Lower lobe of right lung (tissue), 2 donors: ENCODE data around the gene MCOLN1. TPM values are rescaled to one million over a fixed set of nuclear protein-coding genes. Genes with fewer than 3 reads are reported as not detected.

Source experiments
- ATAC-seq, 2 donors: fragments of 200-7000 bp; cut with Tn5 transposase; one replicate each; pipeline ENCODE4 v1.9.1; 2020 to 2022; ENCODE audit warnings: mild to moderate bottlenecking in 2 of 2, moderate library complexity in 2 of 2
- DNase-seq: peaks from one replicate; pipeline ENCODE4 v3.0.0-alpha.2; 2020
- H3K27ac ChIP-seq: fragments of 200-600 bp; one replicate; pipeline ENCODE4 v1.8.0; 2022
- H3K27me3 ChIP-seq: fragments of 200-600 bp; one replicate; pipeline ENCODE4 v1.8.0; 2022; ENCODE audit warnings: low read depth
- H3K36me3 ChIP-seq: fragments of 200-600 bp; one replicate; pipeline ENCODE4 v1.8.0; 2022; ENCODE audit warnings: mild to moderate bottlenecking
- H3K4me1 ChIP-seq: fragments of 200-600 bp; one replicate; pipeline ENCODE4 v1.8.0; 2022
- H3K4me3 ChIP-seq: fragments of 200-600 bp; one replicate; pipeline ENCODE4 v1.8.0; 2022; ENCODE audit warnings: mild to moderate bottlenecking
- H3K9me3 ChIP-seq: fragments of 200-600 bp; one replicate; pipeline ENCODE4 v1.8.0; 2022
- intact Hi-C: fragments of 100-400 bp; cut with DNase I; formaldehyde crosslinking; loops from one replicate; pipeline ENCODE4 v1.11.0; 2022
- total RNA-seq: library from RNA; stranded (reverse); fragmentation: NEBNext Ultra II Directional; extraction: Animal tissue kit (Norgen Biotek cat#: 25700); gene quantifications from one replicate; pipeline ENCODE4 v1.2.1, GENCODE V29; 2021
- TF ChIP-seq, protein P1 (sequence below): fragments of 200-600 bp; IDR thresholded peaks from one replicate; pipeline ENCODE4 v1.8.0; 2022; ENCODE audit warnings: antibody characterized with exemption, mild to moderate bottlenecking
- donor health status: DM: no; HTN: yes; CAD: no; lungs with severe emphysema.

MCOLN1 gene
- total RNA-seq, 1 donor from 2014 or later = 79.0 TPM

DNA sequence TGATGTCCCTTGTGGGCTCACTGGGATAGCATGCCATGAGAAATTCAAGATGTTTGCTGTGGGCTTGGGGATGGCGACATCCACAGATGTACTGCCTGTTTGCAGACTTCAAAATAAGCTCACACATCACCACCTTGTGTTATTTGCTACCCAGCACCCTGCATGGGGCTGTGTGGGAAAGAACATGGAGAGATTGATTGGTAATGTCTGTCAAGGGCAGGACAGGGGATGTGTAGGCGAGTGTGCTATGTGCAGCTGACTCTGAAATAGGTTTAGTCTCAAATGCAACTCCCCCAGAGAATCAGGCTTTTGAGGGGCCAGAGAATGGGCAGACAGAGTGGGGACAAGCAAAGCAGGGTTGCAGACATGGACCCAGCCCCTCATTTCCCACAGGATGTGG lies 37.8 kb downstream of the MCOLN1 start:
- ATAC-seq (no peak), DNase-seq (no peak)
- TF ChIP-seq, protein P1, sequence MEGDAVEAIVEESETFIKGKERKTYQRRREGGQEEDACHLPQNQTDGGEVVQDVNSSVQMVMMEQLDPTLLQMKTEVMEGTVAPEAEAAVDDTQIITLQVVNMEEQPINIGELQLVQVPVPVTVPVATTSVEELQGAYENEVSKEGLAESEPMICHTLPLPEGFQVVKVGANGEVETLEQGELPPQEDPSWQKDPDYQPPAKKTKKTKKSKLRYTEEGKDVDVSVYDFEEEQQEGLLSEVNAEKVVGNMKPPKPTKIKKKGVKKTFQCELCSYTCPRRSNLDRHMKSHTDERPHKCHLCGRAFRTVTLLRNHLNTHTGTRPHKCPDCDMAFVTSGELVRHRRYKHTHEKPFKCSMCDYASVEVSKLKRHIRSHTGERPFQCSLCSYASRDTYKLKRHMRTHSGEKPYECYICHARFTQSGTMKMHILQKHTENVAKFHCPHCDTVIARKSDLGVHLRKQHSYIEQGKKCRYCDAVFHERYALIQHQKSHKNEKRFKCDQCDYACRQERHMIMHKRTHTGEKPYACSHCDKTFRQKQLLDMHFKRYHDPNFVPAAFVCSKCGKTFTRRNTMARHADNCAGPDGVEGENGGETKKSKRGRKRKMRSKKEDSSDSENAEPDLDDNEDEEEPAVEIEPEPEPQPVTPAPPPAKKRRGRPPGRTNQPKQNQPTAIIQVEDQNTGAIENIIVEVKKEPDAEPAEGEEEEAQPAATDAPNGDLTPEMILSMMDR = no peak
- H3K36me3 ChIP-seq = peaks cover 66% of the 10 kb centered on the region
- no peaks in the 10 kb centered on the region for H3K4me1 ChIP-seq
- no peaks in the 10 kb centered on the region for H3K27me3 ChIP-seq
- H3K27ac ChIP-seq = no peak overlapping the region
- H3K4me3 ChIP-seq = no peak overlapping the region
- intact Hi-C loops = no loop called here
- no peaks in the 10 kb centered on the region for H3K9me3 ChIP-seq

DNA sequence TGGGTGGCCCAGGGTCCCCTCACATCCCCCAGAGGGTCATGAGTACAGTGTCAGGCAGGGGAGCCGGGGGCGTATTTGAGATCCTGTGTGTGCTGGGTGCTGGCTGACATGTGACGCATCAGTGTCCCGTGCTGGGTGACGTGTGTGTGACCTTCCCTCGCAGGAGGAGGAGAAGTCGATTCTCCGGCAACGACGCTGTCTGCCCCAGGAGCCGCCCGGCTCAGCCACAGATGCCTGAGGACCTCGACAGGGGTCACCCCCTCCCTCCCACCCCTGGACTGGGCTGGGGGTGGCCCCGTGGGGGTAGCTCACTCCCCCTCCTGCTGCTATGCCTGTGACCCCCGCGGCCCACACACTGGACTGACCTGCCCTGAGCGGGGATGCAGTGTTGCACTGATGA lies 38.9 kb downstream of the MCOLN1 start:
- Histone ChIP-seq H3K36me3 (peaks cover 55% of the 10 kb centered on the region), H3K27me3 (no peaks in the 10 kb centered on the region), H3K9me3 (no peaks in the 10 kb centered on the region), H3K4me1 (no peaks in the 10 kb centered on the region), H3K4me3 (no peak overlapping the region), H3K27ac (no peak overlapping the region)
- ATAC-seq (peak; percentile 32 to 39), DNase-seq (peak; percentile 46)
- TF ChIP-seq, protein P1 = no peak
- intact Hi-C loops = no loop called here

DNA sequence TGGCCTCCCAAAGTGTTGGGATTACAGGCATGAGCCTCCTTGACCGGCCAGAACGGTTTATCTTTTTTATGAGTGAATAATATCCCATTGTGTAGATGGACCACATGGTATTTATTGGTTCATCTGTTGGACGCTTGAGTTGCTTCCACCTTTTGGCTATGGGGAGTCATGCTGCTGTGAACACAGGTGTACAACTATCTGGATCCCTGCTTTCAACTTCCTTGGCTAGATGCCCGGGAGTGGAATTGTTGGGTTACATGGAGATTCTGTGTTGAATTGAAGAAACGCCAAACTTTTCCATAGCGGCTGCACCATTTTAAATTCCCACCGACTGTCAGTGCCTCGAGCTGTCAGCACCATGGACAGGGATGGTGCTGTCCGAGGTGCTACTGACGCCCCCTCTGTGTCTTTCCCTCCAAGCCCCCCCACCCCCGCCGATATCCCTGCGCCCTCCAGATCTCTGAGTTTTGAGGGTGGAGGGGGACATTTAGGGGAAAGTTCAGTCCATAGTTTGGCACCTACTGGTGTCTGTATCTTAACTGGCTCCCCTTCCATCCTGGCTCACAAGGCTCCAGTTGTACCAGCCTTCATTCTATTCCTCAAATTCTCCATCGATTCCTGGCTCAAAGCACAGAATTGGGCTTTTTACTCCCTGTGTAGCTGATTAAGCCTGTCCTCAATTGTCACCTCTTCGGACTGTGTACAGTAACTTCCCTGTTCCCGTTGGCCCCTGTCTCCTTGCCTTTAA lies 40.4 kb downstream of the MCOLN1 start:
- no peak overlapping the region for H3K4me3 ChIP-seq
- H3K27me3 ChIP-seq = no peaks in the 10 kb centered on the region
- H3K9me3 ChIP-seq = no peaks in the 10 kb centered on the region
- no peaks in the 10 kb centered on the region for H3K4me1 ChIP-seq
- H3K27ac ChIP-seq = no peak overlapping the region
- ATAC-seq = no peak
- no peak for DNase-seq
- TF ChIP-seq, protein P1 = no peak
- intact Hi-C loops = no loop called here
- H3K36me3 ChIP-seq = peaks cover 40% of the 10 kb centered on the region

DNA sequence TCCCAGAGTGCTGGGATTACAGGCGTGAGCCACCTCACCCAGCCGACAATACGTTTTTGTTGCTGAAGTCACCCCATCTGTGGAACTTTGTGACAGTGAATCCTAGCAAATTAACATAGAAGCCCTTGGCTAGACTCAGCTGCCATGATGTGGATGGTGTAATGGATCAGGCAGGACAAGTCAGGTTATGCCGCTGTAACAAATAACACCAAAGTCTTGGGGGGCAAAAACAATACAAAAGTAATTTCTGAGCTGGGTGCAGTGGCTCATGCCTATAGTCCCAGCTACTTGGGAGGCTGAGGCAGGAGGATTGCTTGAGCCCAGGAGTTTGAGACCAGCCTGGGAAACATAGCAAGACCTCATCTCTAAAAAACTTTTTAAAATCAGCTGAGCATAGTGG lies 42.4 kb downstream of the MCOLN1 start:
- no peak for ATAC-seq
- H3K4me1 ChIP-seq = no peaks in the 10 kb centered on the region
- intact Hi-C loops = no loop called here
- no peak overlapping the region for H3K27ac ChIP-seq
- TF ChIP-seq, protein P1 = no peak
- no peak overlapping the region for H3K4me3 ChIP-seq
- H3K36me3 ChIP-seq = peaks cover 20% of the 10 kb centered on the region
- no peaks in the 10 kb centered on the region for H3K27me3 ChIP-seq
- no peaks in the 10 kb centered on the region for H3K9me3 ChIP-seq
- no peak for DNase-seq

DNA sequence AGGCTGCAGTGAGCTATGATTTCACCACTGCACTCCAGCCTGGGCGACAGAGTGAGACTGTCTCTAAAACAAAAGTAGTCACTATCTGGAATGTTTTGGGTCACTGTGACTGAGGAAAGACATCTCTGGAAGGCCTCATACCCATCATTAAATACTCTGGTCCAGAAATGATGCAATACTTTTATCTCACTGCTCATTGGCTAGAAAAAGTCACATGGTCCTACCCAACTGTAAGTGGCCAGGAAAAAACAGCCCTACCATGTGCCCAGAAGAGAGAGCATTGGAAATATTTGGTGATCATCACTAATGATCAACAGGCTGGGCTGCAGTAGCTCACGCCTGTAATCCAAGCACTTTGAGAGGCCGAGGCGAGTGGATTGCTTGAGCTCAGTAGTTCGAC lies 42.9 kb downstream of the MCOLN1 start:
- Histone ChIP-seq H3K9me3 (no peaks in the 10 kb centered on the region), H3K27ac (no peak overlapping the region), H3K27me3 (no peaks in the 10 kb centered on the region), H3K4me3 (no peak overlapping the region), H3K4me1 (no peaks in the 10 kb centered on the region), H3K36me3 (peaks cover 15% of the 10 kb centered on the region)
- TF ChIP-seq, protein P1 = no peak
- no peak for ATAC-seq
- intact Hi-C loops = no loop called here
- DNase-seq = no peak
